RWPE1 (cell line): Measurements from ENCODE around the gene NKAPD1.

Source experiments
- CTCF ChIA-PET: fragments of 350-600 bp; sonication (Branson Sonifier 250); formaldehyde crosslinking; extraction: SDS; loops from one replicate; lab custom pipeline; 2021; lab: Yijun Ruan, JAX
- POLR2A ChIA-PET: fragments of 400-600 bp; formaldehyde crosslinking; extraction: SDS; loops from one replicate; lab custom pipeline; 2020; ENCODE audit warnings: antibody characterized with exemption; ENCODE audit not compliant: low non-redundant PET; lab: Yijun Ruan, JAX
- DNase-seq: peaks from one replicate; pipeline ENCODE4 v3.0.0; 2012; ENCODE audit warnings: low spot score
- H3K27ac ChIP-seq: fragments of 450-650 bp; 2 replicates; pipeline ENCODE4 v1.5.1; 2017
- TF ChIP-seq, protein P1 (sequence below): fragments of 450-650 bp; conservative IDR thresholded peaks from 2 replicates; pipeline ENCODE4 v1.5.1; 2017; ENCODE audit warnings: low read depth, mild to moderate bottlenecking

The NKAPD1 gene

DNA sequence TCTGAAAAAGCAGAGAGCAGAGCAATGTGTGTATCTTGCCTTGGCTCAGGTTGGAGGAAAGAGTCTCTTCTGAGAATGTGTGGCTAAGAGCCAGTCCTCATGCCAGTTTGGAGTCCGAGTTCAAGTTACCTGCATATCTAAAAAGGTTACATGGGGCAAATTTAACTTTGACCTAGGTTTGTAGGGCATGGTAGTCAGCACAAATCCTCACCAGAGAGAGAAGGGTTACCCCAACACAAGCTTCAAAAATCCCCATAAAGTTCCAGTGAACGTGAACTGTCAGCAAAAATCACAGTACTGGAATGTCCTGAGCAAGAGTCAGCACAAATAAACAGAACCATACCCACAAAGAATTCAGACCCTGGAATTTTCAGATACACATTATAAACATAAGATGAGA, 26.4 kb downstream of the NKAPD1 start:
- CTCF ChIA-PET, result interaction anchor here (0.5 kb wide), 1 partner anchor 180 kb away, joined by 3 read pairs; no protein-coding TSS in a partner anchor

DNA sequence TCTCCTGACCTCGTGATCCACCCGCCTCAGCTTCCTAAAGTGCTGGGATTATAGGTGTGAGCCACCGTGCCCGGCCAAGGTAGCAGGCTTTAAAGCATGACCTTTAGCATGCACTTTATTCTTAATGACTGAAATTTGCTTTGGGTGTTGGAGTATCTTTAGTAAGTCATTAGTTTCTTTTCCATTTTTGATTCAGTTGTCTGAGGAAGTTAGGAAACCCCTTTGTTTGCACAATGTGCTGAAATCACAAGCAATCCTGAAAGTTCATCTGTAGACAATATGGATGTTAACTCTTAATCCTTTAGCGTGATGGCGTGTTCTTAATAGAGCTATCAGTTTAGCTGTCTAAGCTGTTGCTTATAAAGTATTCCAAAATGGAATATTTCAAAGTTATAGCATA, 29.3 kb downstream of the NKAPD1 start:
- ChIA-PET POLR2A (no interaction called here), CTCF (interaction anchor here (0.7 kb wide), 1 partner anchor 119 kb away, joined by 3 read pairs; no protein-coding TSS in a partner anchor)
- DNase-seq, result no peak
- TF ChIP-seq, protein P1, sequence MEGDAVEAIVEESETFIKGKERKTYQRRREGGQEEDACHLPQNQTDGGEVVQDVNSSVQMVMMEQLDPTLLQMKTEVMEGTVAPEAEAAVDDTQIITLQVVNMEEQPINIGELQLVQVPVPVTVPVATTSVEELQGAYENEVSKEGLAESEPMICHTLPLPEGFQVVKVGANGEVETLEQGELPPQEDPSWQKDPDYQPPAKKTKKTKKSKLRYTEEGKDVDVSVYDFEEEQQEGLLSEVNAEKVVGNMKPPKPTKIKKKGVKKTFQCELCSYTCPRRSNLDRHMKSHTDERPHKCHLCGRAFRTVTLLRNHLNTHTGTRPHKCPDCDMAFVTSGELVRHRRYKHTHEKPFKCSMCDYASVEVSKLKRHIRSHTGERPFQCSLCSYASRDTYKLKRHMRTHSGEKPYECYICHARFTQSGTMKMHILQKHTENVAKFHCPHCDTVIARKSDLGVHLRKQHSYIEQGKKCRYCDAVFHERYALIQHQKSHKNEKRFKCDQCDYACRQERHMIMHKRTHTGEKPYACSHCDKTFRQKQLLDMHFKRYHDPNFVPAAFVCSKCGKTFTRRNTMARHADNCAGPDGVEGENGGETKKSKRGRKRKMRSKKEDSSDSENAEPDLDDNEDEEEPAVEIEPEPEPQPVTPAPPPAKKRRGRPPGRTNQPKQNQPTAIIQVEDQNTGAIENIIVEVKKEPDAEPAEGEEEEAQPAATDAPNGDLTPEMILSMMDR, result no peak
- H3K27ac ChIP-seq, result no peak overlapping the region

More for the DNA sequence above, 26.4 kb downstream of the NKAPD1 start:
- no peak for DNase-seq
- TF ChIP-seq, protein P1, result no peak
- no peak overlapping the region for H3K27ac ChIP-seq
- POLR2A ChIA-PET, result no interaction called here

DNA sequence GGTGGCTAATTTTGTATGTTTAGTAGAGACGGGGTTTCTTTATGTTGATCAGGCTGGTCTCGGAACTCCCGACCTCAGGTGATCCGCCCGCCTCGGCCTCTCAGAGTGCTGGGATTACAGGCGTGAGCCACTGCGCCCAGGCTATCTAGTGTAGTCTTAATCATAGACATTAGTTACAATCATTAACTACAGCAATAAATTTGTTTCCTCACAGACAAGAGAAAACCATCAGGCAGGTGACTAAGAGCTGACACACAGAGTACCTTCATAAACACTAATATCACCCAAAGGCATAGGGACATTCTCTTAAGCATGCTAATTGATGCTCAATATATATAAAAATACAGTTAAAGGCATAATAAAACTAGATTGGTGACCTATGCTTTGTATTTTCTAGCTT, 32.0 kb downstream of the NKAPD1 start:
- TF ChIP-seq, protein P1, result no peak
- ChIA-PET POLR2A (no interaction called here), CTCF (interaction anchor here (0.7 kb wide), 1 partner anchor 756 kb away, joined by 3 read pairs; no protein-coding TSS in a partner anchor)
- DNase-seq, result peak; percentile 53
- no peak overlapping the region for H3K27ac ChIP-seq

DNA sequence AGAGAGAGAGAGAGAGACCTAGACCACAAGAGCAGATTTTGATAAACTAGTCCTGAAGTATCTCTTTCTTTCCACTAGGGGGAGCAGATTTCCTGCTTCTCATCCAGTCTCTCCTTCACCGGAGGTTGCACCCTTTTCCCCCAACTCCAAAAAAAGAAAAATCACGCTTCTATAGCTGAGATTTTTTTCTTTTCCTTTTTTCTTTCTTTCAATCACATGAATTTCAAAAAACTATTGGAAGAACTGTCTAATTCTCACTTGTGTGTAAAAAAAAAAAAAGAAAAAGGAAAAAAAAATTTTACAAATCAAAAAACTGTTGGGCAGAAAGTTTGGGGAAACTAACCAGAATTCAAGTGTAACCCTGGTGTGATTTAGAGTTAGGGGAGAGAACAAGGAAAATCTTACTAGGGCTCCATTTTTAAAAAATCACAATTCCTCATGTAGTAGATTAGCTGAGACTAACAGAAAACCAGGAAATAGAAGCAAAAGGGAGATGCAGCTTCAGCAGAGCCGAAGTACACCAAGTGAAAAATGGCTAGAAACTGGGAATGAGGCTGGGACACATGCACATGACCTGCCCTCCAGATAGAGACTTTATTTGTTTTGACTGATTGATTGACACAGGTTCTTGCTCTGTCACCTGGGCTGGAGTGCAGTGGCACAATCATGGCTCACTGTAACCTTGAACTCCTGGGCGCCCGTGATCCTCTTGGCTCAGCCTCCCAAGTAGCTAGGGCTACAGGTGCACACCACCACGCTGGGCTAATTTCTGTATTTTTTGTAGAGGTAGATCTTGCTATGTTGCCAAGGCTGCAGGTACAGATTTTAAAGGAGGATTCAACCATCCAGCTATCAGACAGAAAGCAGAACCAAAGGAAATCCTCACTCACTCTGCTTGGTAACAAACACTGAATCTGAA, 39.7 kb downstream of the NKAPD1 start:
- DNase-seq, result peak; percentile 48
- ChIA-PET CTCF (interaction anchor here (0.5 to 2.3 kb wide), 16 partner anchors 8 to 1500 kb away, joined by 3 to 13 read pairs (median 5); partner anchors contain the start of gene BCO2), POLR2A (no interaction called here)
- TF ChIP-seq, protein P1, result peak; percentile 45
- no peak overlapping the region for H3K27ac ChIP-seq

DNA sequence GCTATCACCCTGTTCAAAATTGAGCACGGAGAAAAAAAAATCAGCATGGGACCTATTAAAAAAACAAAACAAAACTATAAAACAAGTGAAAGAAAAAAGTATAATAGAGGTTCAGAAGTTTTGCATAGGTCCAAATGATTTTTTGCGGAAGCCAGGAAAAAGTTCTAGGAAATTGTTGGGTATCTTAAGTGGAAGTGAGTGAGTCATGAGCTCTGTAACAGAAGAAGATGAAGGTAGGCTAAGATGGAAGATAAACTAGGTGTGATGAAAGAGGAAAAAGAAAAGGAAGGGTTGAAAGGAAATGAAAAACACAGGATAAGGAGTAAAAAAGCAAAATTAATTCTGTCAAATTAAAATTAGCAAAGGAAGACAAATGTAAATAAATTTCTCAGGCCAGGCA, 40.4 kb downstream of the NKAPD1 start:
- DNase-seq, result no peak
- TF ChIP-seq, protein P1, result no peak
- POLR2A ChIA-PET, result no interaction called here
- CTCF ChIA-PET, result interaction anchor here (0.6 to 2.3 kb wide), 6 partner anchors 8 to 1021 kb away, joined by 4 to 13 read pairs (median 8); partner anchors contain the start of gene BCO2
- no peak overlapping the region for H3K27ac ChIP-seq

DNA sequence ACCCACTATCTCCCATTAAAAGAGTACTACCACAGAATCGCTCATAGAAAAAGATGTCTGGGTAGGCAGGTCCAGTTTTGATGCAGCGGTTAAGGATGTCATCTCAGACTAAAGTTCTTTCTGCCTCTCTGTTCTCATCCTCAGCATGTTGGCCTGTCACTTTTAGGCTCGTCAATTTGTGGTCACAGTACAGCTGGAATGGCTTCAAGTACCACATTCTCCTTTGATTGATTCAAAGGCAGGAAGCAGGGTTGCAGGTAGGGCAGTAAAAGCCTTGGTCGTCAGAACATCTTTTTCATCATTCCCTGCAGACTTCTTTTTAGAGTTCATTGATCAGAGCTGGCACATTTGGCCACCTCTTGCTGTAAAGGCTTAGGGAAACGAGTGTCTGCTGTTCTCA, 41.3 kb downstream of the NKAPD1 start:
- no peak overlapping the region for H3K27ac ChIP-seq
- ChIA-PET POLR2A (no interaction called here), CTCF (interaction anchor here (0.6 kb wide), 1 partner anchor 914 kb away, joined by 4 read pairs; no protein-coding TSS in a partner anchor)
- TF ChIP-seq, protein P1, result no peak
- DNase-seq, result no peak
